Hematopoietic multipotent progenitor cell treated with erythropoietin and hydrocortisone succinate and interleukin-3 and kit ligand, for 8 days (in vitro differentiated cells): ENCODE measurements around the gene CCS.
"Not testable (repeated sequence)": the region's sequence is repeated elsewhere in the genome, so short reads cannot be mapped to it uniquely, and the experiment has no call there.

Source experiments
- DNase-seq: peaks from one replicate; pipeline ENCODE4 v3.0.0-alpha.2; 2015

Gene CCS

DNA sequence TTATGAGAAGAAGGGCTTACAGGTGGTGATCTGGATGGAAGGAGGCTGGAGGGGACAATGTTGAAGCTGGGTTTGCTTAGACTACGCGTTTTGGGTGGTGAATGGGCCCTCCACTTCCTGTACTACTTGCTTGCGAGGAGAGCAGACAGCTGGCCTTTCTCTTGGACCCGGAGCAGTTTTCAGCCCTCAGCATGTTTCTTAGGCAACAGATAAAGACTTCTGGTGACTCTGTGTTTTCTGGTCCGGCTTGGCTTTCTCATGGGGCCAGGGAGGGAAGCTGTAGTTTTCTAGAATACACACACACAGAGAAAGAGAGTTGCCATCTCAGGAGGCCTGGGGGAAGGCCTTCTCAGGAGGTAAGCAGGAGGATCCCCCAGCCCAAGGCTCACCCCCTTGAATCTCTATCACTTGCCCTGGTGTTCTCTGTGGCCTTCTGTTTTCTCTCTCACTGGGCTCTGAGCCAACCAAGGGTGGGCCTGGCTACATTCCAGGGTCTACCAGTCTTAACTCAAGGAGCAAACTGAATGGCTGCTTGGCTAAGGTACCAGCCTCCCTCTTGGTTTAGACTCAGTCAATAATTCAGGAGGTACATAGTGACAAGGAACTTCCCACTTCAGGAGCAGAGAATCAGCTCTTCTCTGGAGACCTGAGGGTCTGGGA is 2.4 kb downstream of the CCS start:
- DNase-seq = peak; percentile 91

DNA sequence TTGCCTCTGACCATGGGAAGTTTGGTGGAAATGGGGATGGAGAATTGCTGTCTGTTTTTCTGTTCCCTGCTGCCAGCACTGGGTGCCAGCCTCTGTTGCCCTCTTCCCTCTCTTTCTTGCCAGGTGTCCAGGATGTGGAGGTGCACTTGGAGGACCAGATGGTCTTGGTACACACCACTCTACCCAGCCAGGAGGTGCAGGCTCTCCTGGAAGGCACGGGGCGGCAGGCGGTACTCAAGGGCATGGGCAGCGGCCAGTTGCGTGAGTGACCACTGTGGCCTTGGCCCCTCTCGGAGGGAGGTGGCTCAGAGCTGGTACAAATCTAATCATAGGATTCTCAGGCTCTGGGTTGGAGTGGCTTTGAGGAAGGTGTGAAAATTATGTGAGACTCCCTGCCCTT is 6.0 kb downstream of the CCS start:
- no peak for DNase-seq

GRCh38 chr11:66600219-66600618 is 7.2 kb downstream of the CCS start:
- no peak for DNase-seq

DNA sequence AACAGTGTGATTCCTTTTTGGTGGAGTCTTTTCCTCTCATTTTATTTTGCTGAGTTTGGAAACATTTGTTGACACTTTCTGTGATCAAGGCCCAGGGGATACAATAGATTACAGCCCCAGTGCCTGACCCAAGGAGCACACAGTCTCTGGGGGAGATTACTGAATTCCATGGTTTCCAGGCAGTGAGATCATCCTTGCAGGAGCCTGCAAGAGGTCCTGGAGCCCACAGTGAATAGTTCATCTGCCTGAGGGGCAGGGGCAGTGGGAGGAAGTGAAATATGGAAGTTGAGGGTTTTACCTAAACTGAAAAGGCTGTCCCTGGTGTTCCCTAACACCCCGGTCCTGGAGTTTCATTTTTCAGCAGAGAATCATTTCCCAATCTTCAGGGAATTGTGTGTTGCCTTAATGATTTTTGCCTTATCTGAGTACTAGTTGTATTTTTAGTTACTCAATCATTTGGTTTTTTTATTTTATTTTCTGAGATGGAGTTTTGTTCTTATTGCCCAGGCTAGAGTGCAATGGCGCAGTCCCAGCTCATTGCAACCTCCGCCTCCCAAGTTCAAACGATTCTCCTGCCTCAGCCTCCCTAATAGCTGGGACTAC is 7.7 kb downstream of the CCS start:
- DNase-seq = no peak

GRCh38 chr11:66603072-66603471 is 10.1 kb downstream of the CCS start:
- no peak for DNase-seq

DNA sequence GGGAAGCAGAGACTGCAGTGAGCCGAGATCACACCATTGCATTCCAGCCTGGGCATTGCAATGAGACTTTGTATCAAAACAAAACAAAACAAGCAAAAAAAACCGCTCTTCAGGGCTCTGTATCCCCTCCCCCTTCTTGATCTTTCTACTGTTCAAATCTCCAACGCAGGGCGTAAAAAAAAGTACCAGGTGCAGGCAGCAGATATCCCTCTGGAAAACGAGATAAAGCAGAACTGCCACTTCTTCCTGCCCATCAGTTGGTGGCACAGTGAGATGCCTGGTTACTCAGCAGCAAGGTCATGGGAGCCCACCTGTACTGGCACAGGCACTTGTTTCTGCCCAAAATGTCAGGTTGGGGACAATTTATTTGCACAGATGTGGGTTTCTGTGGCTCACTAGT is 11.2 kb downstream of the CCS start:
- peak; percentile 96 for DNase-seq

DNA sequence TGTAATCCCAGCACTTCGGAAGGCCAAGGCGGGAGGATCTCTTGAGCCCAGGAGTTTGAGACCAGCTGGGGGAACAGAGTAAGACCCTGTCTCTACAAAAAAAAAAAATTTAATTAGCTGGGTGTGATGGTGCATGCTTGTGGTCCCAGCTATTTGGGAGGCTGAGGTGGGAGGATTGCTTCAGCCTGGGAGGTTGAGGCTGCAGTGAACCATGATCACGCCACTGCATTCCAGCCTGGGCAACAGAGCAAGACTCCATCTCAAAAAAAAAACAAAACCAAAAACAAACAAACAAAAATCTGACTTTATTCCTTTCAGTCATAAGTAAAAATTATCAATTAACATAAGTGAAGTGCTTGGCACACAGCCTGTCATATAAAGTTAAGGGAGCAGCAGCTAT is 13.6 kb downstream of the CCS start:
- not testable (repeated sequence) for DNase-seq

DNA sequence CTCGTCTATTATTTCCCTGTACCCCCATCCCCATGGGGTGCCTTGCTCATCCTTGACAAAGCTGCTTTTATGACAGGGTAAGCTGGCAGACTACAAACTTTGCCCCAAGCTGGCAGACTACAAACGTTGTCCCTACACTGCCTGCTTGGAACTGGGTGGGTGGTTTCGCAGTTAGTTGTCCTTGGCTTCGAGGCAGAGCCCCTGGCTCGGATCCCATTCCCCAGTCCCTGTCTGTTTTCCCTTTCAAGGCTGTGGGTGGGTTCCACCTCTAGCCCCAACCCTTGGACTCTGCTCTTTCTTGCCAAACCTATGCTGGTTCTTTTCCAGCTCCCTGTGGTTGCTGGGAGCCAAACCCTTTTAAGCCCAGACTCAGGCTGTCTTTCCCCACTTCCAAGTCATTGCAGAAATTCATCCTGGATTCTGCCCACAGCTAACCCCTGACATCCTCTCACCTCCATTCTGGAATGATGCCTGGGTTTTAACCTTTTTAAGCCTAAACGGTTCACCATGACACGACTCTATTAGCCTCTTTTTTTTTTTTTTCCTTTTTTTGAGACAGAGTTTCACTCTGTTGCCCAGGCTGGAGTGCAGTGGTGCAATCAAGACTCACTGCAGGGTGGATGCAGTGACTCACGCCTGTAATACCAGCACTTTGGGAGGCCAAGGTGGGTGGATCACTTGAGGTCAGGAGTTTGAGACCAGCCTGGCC is 14.3 kb downstream of the CCS start:
- DNase-seq = no peak

- no peak for DNase-seq
Measured at GRCh38 chr11:66609721-66610617, 17.0 kb downstream of the CCS start.

DNA sequence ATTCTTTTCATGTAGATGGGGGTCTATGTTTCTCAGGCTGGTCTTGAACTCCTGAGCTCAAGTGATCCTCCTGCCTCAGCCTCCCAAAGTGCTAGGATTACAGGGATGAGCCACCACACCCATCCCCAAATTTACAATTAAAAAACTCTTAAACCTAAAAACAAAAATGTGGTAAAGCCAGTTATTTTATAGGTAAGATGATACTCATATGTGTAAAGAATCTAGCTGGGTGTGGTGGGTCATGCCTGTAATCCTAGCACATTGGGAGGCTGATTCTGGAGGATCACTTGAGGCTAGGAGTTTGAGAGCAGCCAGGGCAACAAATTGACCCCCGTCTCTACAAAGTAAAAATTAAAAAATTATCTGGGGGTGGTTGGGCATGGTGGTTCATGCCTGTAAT is 19.5 kb downstream of the CCS start:
- no peak for DNase-seq

DNA sequence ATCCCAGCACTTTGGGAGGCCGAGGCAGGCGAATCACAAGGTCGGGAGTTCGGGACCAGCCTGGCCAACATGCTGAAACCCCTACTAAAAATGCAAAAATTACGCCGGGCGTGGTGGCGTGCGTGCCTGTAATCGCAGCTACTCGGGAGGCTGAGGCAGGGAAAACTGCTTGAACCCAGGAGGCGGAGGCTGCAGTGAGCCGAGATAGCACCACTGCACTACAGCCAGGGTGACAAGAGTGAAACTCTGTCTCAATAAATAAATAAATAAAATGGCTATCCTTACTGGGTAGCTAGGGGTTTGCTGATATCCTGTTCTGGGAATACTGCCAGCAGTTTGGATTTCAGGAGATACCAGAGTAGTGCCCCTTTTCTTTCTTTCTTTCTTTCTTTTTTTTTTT is 21.1 kb downstream of the CCS start:
- DNase-seq = peak; percentile 75

DNA sequence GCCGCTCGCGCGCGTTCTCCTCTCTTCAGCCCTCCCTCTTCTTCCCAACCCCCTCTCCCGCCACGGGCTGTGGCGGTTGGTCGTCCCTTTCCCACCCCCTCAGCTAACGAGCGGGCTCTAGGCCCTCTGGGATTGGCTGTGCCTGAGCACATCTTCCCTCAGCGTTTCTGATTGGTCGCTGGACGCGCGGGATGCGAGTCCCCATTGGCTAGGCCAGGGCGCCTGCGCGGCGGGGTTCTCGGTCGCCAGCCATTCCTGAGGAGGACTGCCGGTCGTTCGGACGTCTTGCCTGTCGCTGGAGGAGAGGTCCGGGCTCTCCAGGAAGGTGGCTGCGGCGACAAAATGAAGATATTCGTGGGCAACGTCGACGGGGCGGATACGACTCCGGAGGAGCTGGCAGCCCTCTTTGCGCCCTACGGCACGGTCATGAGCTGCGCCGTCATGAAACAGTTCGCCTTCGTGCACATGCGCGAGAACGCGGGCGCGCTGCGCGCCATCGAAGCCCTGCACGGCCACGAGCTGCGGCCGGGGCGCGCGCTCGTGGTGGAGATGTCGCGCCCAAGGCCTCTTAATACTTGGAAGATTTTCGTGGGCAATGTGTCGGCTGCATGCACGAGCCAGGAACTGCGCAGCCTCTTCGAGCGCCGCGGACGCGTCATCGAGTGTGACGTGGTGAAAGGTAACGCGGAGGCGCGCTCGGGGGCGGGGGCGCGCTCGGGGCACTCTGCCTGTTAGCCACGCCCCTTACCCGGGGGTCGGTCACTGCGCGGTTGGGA is 23.6 kb downstream of the CCS start, which contains the start of gene RBM14:
Gene RBM14 (plus strand): TSS at position 252 of the 776 bp plus-strand sequence. CDS start 91 bp downstream, at position 343.
- DNase-seq = peak; percentile 100

DNA sequence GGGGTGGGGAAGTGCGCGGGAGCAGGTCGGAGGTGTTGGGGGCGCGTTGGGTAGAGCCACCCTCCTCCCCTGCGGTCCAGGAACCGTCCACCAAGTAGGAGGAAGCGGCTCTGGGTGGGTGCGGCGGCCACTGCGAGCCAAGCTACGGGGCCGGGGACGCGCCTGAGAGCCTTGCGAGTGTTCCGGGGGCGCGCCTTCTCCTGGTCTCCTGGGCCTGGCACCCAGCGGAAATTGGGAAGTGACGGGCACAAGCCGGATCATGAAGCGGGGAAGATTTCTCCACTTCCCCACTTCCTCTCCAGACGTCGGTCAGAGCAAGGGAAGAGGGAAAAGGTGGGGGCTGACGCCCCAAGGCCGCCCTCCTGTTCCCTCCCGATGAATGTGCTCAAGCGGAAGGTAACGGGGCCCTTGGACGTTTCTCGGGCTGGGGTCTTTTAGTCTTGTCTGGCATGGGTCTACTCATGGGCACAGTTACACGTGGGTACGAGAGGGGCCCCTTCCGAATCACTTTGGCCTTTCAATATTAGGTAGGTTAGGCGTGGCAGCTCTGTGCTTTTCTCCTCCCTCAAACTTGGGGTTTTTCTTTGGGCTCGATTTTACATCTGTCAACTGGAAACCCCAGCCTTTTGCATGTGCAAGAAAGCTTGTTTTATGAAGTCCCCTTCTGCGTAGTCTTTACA is 24.3 kb downstream of the CCS start:
- no peak for DNase-seq

DNA sequence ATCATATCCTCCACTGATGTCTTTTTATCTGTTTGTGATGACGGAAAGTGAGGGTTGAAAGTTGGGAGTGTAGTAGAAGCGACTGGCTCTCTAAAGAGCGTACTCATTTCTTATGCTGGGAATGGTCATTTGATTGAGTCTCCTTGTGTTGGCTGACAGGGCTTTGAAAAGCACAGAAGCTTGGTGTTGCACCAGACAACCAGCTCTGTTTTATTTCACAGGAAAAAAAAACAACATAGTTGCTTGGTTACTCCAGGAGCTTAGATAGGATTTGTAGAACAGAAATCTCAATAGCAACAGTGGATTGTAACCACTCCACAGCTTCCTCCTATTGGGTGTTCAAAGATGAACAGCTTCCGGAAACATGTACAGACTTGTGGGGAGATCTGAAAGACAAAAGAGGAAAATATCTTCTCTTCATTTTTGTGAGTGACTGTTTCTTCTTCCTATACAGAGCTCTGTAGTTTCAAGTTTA is 26.1 kb downstream of the CCS start:
- DNase-seq = peak; percentile 42

- DNase-seq = no peak
Measured at GRCh38 chr11:66624450-66624849, 31.5 kb downstream of the CCS start.

GRCh38 chr11:66625041-66625751 is 32.2 kb downstream of the CCS start:
- DNase-seq = no peak

GRCh38 chr11:66625752-66626149 is 32.8 kb downstream of the CCS start:
- no peak for DNase-seq

- no peak for DNase-seq
Measured at GRCh38 chr11:66626382-66626781, 33.4 kb downstream of the CCS start.

DNA sequence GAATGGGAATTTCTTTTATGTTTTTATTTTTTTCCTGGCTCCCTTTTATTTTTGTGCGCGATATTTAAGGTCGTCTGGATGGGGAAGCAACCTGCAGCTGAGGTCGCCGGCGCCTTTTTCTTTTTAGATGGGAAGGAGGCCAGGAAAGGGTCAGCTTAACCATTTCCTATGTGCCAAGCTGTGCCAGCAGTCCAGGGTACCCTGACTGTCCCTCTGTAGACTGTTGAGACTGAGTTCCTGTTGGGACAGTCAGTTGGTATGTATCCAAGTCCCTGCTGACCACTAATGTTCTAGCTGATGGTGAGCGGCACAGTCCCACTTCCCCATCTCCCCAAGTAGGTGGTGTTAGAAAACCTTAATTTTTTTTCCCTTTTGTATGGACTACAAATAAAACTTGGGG is 33.9 kb downstream of the CCS start:
- no peak for DNase-seq

GRCh38 chr11:66628061-66628603 is 35.1 kb downstream of the CCS start:
- no peak for DNase-seq

DNA sequence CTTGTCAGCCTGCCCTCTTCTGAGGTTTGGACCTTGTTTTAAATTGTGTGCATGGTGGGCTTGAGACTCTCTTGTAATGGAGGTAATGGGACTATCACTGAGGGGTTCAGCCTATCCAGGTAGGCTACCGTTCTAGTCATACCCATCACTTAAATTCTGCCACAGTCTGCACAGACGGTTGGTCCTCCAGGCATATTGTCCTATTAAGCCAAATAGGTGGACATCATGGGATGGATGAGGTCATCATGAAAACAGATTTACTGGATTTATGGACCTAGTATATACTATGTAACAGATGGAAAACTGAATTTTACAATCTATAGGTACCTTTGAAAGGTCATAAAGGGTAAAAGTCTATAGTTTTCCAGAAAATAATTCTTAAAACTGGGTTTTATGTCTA is 36.4 kb downstream of the CCS start:
- DNase-seq = no peak
